Body of pancreas (tissue), 4 donors: ENCODE measurements around the gene SETBP1.

Source experiments
- CTCF ChIP-seq, 7 experiments: fragments of 450-650 bp in 4 of 7; fragments of 200-600 bp in 3 of 7; sonication (generic) in 3 of 7; IDR thresholded peaks; one replicate each; pipeline ENCODE4 v1.5.1; 2016 to 2019; ENCODE audit warnings: antibody characterized with exemption in 7 of 7
- POLR2A ChIP-seq, 3 donors: fragments of 450-650 bp; IDR thresholded peaks; one replicate each; pipeline ENCODE4 v1.6.1; 2016; ENCODE audit warnings: antibody characterized with exemption in 3 of 3, mild to moderate bottlenecking in 2 of 3

- TF ChIP-seq CTCF (IDR thresholded peaks at IDR 0.05) (no peak), POLR2A (IDR thresholded peaks at IDR 0.05) (no peak)
Observed at GRCh38 chr18:44898498-44898897, 217.8 kb downstream of the SETBP1 start.
